ENCODE results near the gene ZNF521.

ZNF521 gene

GRCh38 chr18:25167612-25168410 is 184.2 kb downstream of the ZNF521 start:
- no peak for DNase-seq (ENCODE audit: low spot score)

GRCh38 chr18:25166113-25166512 is 185.9 kb downstream of the ZNF521 start:
- DNase-seq (ENCODE audit: low spot score): no peak

GRCh38 chr18:25164848-25165811 is 186.8 kb downstream of the ZNF521 start:
- no peak for DNase-seq (ENCODE audit: low spot score)

DNA sequence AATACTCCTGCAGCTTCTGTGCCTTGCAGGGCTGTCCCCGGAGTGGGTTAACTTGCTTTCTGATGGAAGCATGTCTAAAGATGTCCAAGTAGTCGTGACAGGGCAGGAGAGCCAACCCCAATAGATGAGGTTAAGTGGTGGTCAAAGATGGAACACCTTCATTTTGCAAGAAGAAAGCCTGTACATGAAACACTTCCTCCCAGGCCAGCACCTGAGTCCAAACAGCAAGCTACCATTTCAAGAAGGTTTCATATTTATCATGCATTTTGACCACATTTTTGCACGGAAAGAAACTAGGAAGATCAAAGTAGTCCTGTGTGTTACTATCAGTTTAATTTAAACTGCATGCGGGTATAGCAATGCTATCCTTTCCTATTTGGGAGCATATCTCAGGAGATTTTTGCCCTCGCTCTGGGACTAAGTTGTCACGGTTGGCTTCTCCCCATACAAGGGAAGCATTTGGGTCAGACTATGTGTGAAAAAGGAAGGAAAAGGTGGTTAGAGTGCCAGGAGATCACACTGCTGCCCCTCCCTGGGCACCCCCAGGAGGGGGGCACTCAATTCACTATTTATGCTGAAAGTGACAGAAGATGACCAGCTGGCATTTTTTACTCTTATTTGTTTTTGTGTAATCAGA is 187.6 kb downstream of the ZNF521 start:
- no peak for DNase-seq (ENCODE audit: low spot score)

GRCh38 chr18:25153426-25153825 is 198.5 kb downstream of the ZNF521 start:
- no peak for DNase-seq (ENCODE audit: low spot score)

DNA sequence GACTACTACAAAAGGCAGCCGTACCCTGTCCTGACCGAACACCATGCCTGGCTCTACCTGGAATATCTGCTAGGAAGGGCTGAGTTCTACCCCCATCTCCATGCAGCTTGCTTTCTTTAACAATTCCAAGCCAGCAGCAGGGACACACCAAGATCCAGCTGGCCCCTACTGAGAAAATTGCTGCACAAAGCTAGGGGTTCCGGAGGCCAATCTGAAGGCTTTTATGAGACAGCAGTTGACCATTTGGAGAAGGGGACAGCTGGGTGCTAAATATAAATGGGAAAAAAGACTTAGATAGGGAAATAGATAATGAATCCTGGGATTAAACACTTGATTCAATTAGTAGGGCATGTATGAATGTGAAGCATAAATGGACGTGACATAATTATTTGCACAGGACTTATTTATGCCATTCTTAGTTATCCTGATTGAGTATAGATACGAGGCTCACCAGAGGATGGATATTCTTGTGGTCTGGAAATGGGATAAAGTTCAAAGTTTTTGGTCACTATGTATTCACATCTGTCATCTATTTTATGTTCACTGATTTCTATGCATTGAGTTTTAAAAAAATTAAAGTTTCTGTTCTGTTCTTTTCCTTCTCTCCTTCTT is 204.0 kb downstream of the ZNF521 start:
- DNase-seq (ENCODE audit: low spot score): no peak

DNA sequence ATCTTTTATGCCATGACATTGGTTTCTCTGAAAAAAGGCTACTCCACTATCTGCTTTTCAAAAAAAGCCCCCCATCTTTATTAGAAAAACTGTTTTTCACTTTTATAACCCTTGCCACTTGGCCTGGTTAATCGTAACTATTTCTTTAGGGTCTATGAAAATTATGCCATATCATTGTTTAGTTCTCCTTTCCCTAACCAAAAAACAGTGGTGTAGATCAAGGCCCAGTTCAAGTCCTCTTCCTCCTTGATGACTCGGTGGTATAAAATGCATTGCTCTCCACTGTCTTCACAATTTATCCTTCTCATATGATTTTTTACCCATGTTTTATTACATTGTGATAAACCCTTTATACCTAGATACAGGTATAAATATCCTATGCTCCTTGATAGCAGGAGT is 205.5 kb downstream of the ZNF521 start:
- no peak for DNase-seq (ENCODE audit: low spot score)

GRCh38 chr18:25145731-25146511 is 206.0 kb downstream of the ZNF521 start:
- DNase-seq (ENCODE audit: low spot score): no peak

DNA sequence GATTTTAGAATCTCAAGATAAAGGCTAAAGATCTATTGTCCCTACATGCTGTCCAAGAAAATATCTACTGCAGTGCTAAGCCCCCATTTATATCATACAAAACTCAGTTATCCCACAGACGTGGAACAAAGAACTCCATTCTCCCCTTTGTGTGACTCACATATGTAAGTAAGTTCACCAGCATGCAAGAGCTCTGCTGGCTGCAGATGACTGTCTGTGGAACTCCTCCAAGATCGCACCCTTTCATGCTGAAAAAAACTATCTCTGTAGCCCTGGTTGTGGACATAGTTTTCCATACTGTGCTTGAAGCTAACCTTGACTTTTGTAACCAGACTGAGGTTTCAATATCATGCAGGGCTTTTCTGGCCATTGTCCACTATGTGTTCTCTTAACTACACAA is 207.1 kb downstream of the ZNF521 start:
- DNase-seq (ENCODE audit: low spot score): no peak

GRCh38 chr18:25141886-25142285 is 210.1 kb downstream of the ZNF521 start:
- no peak for DNase-seq (ENCODE audit: low spot score)

- DNase-seq (ENCODE audit: low spot score): no peak
Measured at GRCh38 chr18:25141399-25141798, 210.6 kb downstream of the ZNF521 start.

GRCh38 chr18:25140962-25141308 is 211.0 kb downstream of the ZNF521 start:
- no peak for DNase-seq (ENCODE audit: low spot score)

- no peak for DNase-seq (ENCODE audit: low spot score)
Measured at GRCh38 chr18:25140124-25140961, 211.6 kb downstream of the ZNF521 start.

DNA sequence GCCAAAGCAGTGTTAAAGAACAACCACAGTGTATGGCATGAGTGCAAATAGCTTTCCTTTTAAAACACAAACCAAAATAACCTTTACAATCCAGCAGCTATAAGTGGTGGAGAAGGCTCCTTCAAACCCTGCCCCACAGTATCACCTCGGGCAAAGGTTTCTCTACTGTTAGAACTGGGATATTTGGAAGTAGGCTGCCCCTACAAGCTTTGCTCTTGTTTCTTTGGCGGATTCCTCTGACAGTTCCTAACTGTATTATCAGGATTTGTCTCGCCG is 214.8 kb downstream of the ZNF521 start:
- no peak for DNase-seq (ENCODE audit: low spot score)

DNA sequence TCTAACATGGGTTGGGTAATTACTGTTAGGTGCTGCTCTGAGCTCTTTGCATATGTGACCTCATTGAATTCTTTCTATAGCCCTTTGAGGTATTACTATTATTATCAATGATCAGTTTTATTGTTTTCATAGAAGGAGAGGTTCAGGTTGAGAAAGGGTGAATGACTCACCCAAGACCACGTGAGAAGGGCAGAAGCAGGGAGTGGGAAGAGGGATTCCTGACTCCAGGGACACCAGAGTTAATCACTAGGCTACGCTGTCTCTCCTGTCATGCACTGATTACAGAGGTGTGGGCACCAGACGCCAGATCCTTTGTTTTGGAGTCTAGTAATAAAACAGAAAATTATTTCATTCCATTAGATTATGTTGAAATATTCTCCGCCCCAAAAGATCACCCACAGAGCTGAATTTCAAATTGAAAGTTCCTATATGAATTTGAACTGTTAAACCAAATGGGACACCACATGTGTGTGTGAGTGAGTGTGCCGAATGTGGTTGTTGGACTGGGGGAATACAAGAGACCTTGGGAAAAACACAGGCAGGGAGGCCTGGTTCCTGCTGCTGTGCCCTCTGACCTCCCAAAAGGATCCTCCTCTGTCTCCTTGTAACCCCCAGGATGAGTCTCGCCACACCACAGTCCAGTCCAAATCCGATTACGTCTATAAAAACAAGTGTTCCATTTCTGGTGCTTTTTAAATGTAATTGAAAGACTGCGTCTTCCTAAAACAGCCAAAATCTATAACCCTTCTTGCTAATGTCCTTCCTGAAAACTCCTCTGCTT is 215.4 kb downstream of the ZNF521 start:
- DNase-seq (ENCODE audit: low spot score): no peak

- DNase-seq (ENCODE audit: low spot score): no peak
Measured at GRCh38 chr18:25134861-25135260, 217.1 kb downstream of the ZNF521 start.

DNA sequence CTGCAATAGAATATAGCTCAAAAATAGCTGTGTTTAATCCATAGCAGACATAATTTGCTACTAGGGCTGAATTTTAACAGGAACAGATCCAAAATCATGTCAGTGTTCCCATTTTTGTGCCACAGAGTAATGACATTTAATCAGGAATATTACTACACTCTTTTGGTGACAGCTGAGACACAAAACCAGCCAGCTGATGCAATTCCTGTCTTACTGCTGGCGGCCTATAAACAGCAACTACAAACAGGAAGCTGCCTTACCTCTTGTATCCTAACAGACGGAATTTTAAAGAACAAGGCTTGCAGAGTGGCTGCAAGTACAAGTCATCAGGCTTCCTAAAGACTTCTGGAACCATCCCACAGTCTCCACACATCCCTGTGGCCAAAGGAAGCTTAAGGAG is 218.1 kb downstream of the ZNF521 start:
- DNase-seq (ENCODE audit: low spot score): no peak

DNA sequence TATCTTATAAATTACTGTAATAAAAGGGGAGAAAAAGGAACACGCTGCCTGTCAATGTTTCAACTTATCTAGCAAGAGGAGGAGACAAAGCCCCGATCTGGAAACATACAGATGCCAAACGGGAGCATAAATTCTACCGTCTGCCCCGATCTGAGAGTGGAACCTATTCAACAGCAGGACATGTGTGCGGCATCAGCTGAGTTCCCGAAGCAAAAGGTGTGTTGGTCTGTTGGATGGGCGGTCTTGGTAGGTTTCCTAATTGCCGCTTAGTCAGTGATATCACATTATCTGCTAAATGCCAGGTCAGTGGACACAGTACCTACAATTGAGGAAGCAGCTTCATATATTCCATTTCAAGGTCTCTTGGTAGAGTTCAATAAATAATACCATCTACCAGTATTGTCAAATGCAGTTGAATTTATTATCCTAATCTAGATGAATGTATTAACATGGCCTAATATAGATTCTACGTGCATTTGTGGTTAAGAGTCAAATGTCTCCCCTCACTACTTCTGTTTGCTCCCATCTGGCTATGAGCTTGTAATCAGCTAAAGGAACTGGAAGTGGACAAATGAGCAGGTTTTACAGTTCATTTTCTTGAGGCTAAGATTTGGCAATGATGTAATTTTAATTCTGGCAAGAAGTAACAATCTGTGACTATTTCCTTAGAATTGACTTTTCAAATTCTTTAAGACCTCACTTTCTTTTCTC is 219.0 kb downstream of the ZNF521 start:
- no peak for DNase-seq (ENCODE audit: low spot score)

- DNase-seq (ENCODE audit: low spot score): no peak
Measured at GRCh38 chr18:25126751-25127150, 225.2 kb downstream of the ZNF521 start.

Measured in CD4-positive, alpha-beta T cell treated with Interleukin-2 at 100 ng/mL for 4 hours (primary cell).